Activated CD4-positive, alpha-beta T cell treated with anti-CD3 and anti-CD28 coated beads, Interleukin-2, amount 50 U/mL, for 48 hours (primary cell): ENCODE results near the gene MAPK9.

ENCODE experiments used
- DNase-seq, 2 experiments: peaks; one replicate each; pipeline ENCODE4 v3.0.0-alpha.2; 2020

Gene MAPK9

GRCh38 chr5:180291943-180292831, at the start of gene MAPK9:
MAPK9 (minus strand) TSS chr5:180292083; CDS start chr5:180280561, 11,522 bp downstream.
- DNase-seq = peak; percentile 81

GRCh38 chr5:180341595-180341994, 49.7 kb upstream of the MAPK9 start:
- DNase-seq = no peak

- DNase-seq = no peak
Observed at GRCh38 chr5:180340856-180341255, 49.0 kb upstream of the MAPK9 start.

- DNase-seq = no peak
Observed at GRCh38 chr5:180339583-180340183, 47.8 kb upstream of the MAPK9 start.

- no peak for DNase-seq
Observed at GRCh38 chr5:180338001-180338707, 46.3 kb upstream of the MAPK9 start.

GRCh38 chr5:180336234-180337020, 44.5 kb upstream of the MAPK9 start:
- no peak for DNase-seq

GRCh38 chr5:180335614-180336233, 43.8 kb upstream of the MAPK9 start:
- DNase-seq = no peak

- DNase-seq = no peak
Observed at GRCh38 chr5:180334751-180335613, 43.1 kb upstream of the MAPK9 start.

GRCh38 chr5:180334176-180334575, 42.3 kb upstream of the MAPK9 start:
- DNase-seq = no peak

- DNase-seq = no peak
Observed at GRCh38 chr5:180333661-180334060, 41.8 kb upstream of the MAPK9 start.

- no peak for DNase-seq
Observed at GRCh38 chr5:180332861-180333260, 41.0 kb upstream of the MAPK9 start.

- no peak for DNase-seq
Observed at GRCh38 chr5:180332051-180332517, 40.2 kb upstream of the MAPK9 start.

GRCh38 chr5:180331647-180331950, 39.7 kb upstream of the MAPK9 start:
- DNase-seq = no peak

GRCh38 chr5:180330810-180331646, 39.1 kb upstream of the MAPK9 start:
- DNase-seq = no peak

- no peak for DNase-seq
Observed at GRCh38 chr5:180330270-180330648, 38.4 kb upstream of the MAPK9 start.

GRCh38 chr5:180329606-180330269, 37.9 kb upstream of the MAPK9 start:
- DNase-seq = no peak

- DNase-seq = no peak
Observed at GRCh38 chr5:180329138-180329435, 37.2 kb upstream of the MAPK9 start.

GRCh38 chr5:180328296-180329137, 36.6 kb upstream of the MAPK9 start:
- DNase-seq = peak; percentile 88 to 91

GRCh38 chr5:180326989-180327565, 35.2 kb upstream of the MAPK9 start:
- no peak for DNase-seq
